Glomerular visceral epithelial cell (primary cell): ENCODE results near the gene CALN1.

Experiments
- DNase-seq: peaks from one replicate; pipeline ENCODE4 v3.0.0-alpha.2; 2016; ENCODE audit errors: extremely low spot score

The CALN1 gene

GRCh38 chr7:71795410-71795809 is 616.7 kb downstream of the CALN1 start:
- DNase-seq = no peak

- no peak for DNase-seq
Observed at GRCh38 chr7:71793251-71793650, 618.9 kb downstream of the CALN1 start.

GRCh38 chr7:71787513-71787912 is 624.6 kb downstream of the CALN1 start:
- no peak for DNase-seq

DNA sequence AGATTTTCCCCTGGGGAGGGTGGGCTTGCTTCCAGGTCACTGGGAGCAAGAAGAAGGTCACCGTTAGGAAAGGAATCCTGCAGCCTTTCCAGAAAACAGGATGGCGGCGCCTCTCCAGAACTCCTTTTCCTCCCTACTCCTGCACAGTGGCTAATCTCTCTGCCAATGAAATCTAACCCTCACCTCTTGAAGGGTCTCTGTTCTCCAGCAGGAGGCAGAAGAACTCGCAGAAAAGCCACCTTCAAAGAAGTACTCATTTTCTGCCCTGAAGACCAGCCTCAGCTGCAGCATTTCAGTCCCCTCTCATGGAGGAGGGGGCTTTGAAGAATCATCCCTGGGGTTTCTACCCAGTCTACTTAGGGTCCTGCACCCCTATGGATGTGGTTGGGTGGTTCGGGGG is 626.9 kb downstream of the CALN1 start:
- DNase-seq = no peak

DNA sequence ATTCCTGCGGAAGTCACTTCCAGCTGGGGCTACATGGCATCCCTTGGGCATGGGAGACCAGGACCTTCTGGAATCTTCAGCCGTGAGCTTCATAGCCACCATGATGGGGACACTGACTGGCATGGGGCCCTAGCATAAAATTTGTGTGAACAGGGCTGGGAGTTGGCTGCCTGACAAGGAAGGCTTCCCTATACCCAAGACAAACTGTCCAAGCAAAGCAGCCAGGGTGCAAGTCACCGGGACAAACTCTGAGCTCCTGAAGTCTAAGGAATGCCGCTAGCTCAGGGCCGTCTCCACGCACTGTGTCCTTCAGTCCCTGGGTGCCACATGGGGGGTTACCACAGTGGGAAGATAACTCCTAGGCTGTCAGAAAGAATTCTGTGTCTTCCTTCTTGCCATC is 627.4 kb downstream of the CALN1 start:
- DNase-seq = no peak

DNA sequence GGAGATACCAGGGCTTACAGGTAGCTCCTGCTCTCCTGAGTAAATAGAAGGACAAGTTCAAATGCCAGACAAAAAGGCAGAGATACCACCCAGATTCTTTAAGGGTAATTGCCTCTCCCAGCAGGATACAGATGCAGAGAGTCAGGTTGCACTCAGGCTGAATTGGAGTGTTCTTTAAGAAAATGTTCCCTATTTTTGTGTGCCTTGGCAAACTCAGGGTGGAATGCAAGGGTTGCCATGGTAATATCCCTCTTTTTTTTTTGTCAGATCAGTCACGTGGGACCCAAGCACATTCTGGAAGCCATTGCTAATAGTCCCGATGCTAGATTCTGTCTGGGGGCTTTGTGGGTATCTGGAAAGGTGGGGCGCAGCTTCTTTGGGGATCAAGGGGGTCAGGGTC is 628.0 kb downstream of the CALN1 start:
- DNase-seq = no peak

DNA sequence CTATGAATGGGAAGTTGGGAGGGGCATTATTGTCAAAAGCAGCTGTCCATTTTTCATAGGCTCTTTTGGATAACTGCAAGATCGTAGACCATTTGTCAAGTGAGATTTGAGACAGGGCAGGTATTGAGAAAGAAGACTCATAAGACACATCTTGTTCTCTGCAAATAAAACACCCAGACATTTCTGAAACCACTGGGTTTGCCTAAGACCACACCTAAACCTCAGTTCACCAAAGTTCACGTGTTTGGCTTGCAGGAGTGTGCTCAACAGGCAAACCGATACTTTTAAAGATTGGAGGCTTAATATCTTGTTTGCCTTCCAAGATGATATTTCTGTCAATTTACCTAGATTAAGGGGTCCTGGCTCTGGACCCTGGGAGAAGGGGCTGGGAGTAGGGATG is 628.4 kb downstream of the CALN1 start:
- DNase-seq = no peak

GRCh38 chr7:71782051-71782450 is 630.1 kb downstream of the CALN1 start:
- DNase-seq = no peak

- DNase-seq = no peak
Observed at GRCh38 chr7:71780282-71780681, 631.9 kb downstream of the CALN1 start.

- no peak for DNase-seq
Observed at GRCh38 chr7:71777278-71777677, 634.9 kb downstream of the CALN1 start.

- DNase-seq = no peak
Observed at GRCh38 chr7:71776726-71777125, 635.4 kb downstream of the CALN1 start.

DNA sequence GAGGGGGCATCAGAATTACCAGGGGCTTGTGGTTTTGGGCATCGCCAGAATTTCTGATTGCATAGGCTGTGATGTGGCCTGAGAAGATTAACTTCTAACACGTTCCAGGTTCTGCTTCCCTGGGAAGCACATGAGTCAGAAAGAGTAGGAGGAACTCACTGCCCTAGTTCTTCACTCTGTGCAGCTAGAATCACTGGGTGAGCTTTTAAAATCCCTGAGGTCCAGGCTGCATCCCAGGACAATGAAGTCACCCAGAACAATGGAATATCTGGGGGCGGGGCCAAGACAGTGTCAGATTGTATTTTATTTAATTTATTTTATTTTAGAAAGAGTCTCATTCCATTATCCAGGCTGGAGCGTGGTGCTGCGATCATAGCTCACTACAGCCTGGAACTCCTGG is 636.5 kb downstream of the CALN1 start:
- DNase-seq = no peak

GRCh38 chr7:71772779-71773178 is 639.4 kb downstream of the CALN1 start:
- DNase-seq = no peak

DNA sequence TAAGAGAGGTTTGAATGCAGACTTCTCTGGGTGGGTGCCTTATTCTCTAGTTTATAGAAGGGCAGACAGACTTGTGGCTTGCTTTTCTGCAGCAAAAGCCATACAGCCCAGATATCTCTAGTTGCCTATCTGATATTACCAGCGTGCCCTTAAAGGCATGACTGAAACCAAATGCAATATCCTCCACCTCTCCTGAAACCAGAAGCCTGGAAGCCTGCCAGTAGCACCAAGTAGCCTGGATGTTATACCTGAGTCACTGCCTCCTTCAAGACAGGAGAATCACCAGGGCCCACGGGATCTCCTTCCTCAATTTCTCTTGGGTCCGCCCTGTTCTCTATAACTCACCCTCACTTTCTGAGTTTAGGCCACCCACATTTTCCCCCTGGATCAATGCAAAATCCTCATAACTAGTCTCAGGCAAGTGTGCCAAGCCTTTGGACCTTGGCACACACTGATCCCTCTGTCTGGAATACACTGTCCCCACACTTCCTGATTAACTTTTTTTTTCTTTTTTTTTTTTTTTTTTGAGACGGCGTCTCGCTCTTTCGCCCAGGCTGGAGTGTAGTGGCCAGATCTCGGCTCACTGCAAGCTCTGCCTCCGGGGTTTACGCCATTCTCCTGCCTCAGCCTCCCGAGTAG is 641.8 kb downstream of the CALN1 start:
- DNase-seq = no peak

- DNase-seq = no peak
Observed at GRCh38 chr7:71769326-71769725, 642.8 kb downstream of the CALN1 start.

DNA sequence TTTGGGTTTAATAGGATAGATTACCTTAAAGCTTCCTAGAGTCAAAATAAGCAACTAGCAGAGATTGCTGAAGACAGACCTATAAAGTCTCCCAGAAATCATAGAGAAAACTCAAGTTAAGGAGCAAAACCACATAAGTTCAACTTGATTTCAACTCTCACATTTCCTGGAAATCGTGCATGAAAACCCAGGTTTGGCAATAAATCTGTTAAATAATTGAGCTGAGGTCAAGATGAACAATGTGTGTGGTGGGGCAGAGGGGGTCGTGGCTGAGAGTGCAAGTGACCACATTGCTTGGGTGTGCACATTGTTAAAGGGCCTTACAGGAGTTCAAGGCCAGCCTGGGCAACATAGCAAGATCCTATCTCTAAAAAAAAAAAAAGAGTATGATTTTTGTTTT is 643.7 kb downstream of the CALN1 start:
- DNase-seq = no peak

GRCh38 chr7:71766016-71766415 is 646.1 kb downstream of the CALN1 start:
- no peak for DNase-seq

DNA sequence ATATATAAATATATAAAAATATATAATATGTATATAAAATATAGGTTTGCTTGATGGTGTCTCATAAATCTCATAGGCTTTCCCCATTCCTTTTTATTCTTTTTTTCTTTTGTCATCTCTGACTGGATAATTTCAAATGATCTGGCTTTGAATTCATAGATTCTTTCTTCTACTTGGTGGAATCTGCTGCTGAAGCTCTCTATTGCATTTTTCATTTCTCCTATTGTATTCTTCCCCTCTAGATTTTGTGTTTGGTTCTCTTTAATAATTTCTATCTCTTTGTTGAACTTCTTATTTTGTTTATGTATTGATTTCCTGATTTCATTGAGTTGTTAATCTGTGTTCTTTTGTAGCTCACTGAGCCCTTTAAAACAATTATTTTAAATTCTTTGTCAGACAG is 650.8 kb downstream of the CALN1 start:
- DNase-seq = no peak

GRCh38 chr7:71754828-71755227 is 657.3 kb downstream of the CALN1 start:
- no peak for DNase-seq

DNA sequence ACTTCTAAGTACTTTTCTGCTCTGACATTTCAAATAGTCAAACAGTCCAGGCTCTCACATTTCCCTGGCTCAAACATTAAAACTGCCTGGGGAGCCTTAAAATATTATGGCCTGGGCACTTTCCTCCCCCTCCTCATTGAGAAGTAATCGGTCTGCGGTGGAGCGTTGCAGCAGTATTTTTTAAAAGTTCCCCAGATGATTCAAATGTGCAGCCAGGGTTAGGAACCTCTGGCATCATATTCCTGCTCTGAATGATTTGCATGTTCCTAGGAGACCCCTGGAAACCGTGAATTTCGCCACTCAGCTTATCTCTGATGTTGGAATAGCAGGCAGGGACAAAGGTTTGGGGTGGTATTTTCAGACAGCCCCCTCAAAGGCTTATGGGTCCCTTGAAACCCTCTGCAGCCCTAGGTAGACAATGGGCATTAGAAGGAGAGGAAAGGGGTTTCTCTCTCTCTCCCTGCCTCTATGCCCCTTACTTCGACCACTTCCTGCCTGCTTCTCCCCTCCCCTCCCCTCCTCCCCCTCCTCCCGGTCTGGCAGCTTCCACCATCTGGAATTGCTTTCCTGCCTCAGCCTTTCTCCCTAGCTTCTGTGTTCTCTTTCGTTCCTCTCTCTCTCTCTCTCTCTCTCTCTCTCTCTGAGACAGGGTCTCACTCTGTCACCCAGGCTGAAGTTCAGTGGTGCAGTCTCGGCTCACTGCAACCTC is 658.0 kb downstream of the CALN1 start:
- no peak for DNase-seq

- DNase-seq = no peak
Observed at GRCh38 chr7:71753236-71753635, 658.9 kb downstream of the CALN1 start.

DNA sequence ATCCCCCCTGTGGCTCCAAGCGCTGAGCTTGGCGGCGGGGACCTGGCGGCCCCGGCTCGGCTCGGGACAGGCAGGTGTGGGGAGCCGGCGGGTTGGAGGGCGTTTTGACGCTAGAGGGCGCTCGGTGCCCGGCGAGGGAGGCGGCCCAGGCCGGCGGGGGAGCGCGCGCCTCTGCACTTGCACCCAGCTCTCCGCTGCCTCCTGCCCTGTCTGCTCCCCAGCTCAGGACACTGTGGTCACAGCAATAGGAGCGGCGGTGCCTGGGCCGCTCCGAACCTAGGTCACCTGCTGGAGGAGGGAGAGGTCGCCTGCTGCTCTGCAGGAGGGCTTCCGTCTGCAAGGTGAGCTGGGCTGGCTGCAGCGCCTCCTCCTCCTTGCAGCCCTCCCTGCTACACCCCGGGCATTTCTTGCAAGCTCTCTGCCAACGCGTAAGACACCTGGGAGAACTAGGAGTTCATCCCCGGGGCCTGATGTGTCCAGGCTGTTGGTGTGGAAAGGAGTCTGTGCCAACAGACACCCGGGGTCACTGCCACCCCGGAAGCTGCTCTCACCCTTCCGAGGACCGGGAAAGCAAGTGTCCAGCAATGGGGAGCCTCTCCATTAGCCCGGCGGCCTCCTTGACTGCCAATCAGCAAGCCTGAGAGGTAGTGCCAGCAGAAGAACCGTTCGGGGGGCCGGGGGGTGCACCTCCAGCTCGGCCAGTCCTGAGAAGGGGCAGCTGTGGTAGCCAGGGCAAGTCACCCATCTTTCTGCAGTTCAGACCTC is 659.8 kb downstream of the CALN1 start:
- no peak for DNase-seq

DNA sequence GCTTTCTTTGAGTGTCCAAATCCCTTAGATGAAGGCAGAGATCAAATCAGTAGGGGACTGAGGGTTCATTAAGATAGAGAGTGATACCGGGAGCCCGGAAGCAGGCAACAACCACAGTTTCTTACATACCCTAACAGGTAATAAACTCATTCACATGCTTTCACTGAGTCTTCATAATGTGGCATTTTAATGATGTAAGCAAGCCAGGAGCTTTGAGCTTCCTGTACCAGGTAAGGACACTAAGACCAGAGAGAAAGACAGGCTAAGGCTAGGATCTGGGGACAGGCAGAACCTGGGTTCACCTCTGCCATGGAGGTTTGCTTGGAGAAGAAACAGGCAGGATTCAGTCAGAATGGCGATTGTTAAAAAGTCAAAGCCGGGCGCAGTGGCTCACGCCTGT is 661.8 kb downstream of the CALN1 start:
- DNase-seq = no peak
